SH-SY5Y (cell line): ENCODE data around the gene ZXDC.

Experiments used
- GATA2 ChIP-seq: IDR thresholded peaks from 2 replicates; pipeline ENCODE4 v1.6.1; 2011; ENCODE audit warnings: mild to moderate bottlenecking, low read depth, low read length
- GATA3 ChIP-seq: IDR thresholded peaks from 2 replicates; pipeline ENCODE4 v1.6.1; 2011; ENCODE audit warnings: low read depth, mild to moderate bottlenecking, low read length, moderate library complexity

DNA sequence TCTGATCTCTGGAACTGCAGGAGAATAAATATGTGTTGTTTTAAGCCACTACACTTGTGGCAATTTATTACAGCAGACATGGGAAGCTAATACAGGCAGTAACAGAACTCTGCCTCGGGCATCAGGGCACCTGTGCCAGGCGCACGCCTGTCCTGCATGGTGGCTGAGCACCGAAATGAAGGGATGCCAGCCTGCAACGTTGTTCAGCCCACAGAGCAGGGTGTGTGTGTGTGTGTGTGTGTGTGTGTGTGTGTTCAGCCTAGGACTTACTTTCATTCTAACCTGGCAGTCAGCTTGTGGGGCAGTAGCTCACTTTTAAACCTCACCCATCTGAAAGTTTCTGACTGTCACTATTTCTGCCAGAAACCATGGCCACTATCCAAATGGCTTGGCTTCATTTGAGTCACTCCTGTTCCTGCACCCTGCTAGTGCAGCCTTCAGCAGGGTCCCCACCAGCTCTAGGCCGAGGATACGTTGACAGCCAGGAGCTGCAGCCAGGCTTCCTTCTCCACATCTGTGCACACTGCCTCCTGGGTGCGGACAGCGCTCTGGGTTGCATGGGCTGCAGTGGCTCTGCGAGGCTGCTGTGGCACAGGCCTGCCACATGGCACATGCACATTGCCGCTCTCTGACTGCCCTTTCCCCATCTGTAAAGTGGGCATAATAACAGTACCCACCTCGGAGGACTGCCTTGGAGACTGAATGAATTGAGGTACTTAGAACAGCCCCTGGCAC is 37.4 kb upstream of the ZXDC start:
- TF ChIP-seq GATA2 (no peak), GATA3 (no peak)
